Stimulated activated CD4-positive, alpha-beta T cell treated with anti-CD3 and anti-CD28 coated beads, Interleukin-1b, Interleukin-23, amount 100 ng/mL, for 4 hours (primary cell): ENCODE measurements around the gene LRRIQ1.
A peak's percentile ranks its signal among the peaks of the same experiment; 100 is the strongest.
"Not testable (repeated sequence)": the region's sequence is repeated elsewhere in the genome, so short reads cannot be mapped to it uniquely, and the experiment has no call there.

Source experiments
- DNase-seq, 2 donors: peaks; one replicate each; pipeline ENCODE4 v3.0.0-alpha.2; 2020; ENCODE audit warnings: low read depth in 2 of 2

Gene LRRIQ1, protein sequence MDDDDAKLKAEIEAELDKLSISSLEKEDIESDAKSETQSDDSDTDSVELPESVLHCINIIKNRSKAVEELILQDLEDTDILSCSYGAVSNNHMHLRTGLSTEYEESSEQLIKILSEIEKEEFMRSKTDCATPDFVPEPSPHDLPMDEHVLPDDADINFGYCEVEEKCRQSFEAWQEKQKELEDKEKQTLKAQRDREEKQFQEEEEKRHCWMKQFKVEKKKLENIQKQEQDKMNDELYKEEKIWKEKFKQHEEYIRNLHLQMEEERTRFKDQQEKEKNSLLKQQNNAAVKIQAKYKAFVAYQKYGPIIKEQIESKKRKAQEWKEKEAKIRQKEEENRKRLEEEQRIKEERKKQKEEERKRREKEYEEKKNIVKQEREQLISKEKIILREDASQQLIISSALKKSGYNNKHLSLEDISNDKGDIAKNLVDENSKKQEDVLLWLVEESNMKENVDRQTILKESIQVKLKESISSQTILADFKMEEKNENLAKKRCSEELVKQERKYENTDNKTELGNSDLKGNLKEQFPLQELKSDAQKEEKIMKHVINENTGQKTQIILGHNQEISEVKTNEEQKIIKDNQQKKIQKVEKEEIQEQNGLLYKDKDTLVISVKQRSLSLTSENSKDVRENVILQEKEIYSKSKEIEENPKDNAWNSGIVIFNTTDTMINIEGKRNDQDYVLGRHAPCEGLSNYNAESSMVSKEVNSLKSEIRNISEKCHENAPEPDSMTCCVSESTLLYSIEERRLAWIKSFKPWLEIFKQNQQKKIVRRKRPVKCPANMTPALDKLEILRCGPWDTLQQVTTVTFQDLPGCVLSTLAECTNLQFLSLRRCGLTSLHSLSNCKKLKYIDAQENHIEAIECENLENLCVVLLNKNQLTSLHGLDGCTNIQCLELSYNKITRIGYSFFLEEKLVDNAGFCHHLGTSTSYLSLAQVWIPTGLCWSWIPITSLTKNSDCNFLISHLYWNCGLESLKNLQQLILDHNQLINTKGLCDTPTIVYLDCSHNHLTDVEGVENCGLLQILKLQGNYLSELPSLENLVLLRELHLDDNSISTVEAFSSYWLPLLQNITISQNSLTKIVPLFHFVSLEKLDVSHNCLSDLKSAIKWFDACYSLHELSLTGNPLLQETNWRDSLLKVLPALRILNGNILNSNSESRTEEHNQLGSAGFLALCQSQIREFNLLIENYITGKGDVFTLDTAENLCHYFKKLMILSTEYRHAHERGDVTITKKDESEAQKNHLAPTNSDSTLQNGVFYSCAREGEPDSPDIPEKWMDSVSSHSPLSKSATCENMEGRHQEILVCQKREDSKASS (N-terminal part only)

DNA sequence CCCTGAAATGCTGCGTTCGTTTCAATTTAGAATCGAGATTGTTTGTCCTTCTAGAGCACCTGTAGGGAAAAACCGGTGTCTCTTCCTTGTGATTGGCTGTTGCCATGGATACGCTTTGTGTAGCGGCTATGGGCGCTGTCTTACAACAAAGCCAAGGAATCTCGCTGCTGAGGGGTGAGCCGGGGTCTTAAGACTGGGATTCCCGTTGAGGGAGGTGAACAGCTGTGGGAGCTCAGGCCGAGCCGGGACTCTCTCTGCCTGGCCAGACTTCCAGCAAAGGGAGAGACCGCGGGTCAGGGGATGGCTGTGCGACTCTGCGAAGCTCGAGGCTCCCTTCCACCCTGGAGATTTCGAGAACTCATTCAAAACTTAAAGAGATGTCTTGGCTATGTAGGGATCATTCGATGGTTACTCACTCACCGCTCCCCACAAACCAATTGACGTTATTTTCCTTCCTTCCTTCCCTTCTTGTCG lies at the start of gene LRRIQ1, which contains the start of gene TSPAN19:
LRRIQ1 (plus strand) TSS at position 118 of the 474 bp plus-strand sequence. CDS start 1,826 bp downstream, outside the sequence.
TSPAN19 (minus strand) TSS at position 44 of the 474 bp plus-strand sequence. CDS start 6,331 bp downstream, outside the sequence.
- DNase-seq = peak in 1 of 2 donors; percentile 1

DNA sequence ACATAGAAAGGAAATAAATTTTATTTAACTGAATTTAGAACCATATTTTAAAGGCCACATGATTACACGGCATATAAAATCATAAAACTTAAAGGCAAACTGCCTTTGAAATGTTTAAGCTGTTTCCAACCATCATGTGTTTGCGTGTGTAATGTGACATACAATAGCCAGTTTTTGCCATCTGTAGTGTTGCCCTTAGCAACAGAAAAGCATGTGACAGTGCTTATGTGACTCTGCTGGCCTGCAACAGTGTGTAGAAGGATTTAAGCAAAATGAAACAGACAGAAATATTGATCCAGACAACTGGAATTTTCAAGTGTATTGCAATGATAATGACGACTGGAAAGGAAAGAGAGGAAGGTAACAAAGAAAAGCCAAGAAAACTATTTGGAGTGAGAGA lies 49.6 kb upstream of the LRRIQ1 start:
- DNase-seq = no peak

DNA sequence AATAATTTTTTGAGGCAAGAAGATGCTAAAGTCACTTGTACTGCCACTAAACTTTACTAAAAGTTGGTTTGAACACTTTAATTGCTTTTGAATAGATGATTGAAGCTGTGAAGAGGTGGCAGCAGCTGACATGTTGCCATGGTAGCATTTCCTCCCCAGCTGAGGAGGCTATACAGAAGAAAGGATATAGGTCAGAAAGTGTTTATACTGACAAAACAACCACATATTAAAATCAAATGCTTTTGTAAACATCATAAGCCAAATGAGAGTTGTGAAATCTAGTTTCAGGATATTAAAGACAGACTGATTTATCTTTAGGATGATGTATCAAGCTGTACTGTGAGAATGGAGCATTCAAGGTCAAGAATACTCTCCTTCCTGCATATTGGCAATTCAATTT lies 41.7 kb upstream of the LRRIQ1 start:
- no peak for DNase-seq

DNA sequence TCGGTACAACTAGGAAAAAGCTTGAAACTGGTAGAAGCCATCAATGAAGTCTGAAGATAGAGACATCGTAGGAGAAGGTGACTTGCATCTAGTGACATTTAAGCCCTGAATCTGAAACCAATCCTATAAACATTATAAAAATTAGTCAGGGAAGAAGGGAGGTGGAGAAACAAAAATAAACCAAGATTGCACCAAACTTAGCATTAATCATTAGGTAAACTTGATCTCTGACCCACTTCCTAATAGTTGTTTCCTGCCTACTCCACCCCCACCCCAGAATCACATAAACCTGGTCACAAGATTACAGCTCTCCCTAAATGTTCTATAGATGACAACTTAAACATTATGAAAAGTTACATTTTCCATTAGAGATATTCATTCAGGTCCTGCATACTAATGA lies 40.5 kb upstream of the LRRIQ1 start:
- no peak for DNase-seq

DNA sequence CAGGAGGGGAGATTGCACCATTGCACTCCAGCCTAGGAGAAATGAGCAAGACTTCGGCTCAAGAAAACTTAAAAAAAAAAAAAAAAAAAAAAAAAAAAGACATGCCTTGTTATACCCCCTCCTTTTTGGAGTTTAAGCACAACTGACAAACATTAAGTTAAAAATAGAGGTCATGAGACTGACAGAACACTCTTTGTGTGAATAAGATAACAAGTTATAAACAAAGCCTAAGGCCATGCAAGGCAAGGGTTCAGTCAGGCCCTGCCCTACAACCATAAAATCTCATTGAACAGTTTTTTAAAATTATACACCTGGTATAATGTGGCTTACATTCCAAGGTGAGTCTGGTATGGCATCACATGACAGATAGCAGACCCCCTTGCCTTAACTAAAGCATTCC lies 39.4 kb upstream of the LRRIQ1 start:
- DNase-seq = no peak

DNA sequence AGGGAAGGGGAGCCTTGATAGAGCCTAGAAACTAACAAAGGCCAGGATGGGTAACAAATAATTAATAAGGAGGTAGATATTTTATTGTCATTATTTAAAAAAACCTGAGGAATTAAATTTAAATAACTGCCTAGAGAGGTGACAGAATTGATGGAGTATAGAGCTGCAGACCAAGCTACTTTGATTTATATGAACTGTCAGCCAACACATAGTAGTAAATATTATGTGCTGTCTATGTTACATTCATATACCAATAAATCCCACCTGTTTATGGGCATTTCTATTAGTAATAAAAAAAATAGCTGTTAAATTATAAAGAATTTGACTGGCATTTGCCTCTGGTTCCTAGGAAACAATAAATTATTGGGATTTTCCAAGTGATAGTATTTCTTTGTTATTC lies 37.8 kb upstream of the LRRIQ1 start:
- DNase-seq = no peak

DNA sequence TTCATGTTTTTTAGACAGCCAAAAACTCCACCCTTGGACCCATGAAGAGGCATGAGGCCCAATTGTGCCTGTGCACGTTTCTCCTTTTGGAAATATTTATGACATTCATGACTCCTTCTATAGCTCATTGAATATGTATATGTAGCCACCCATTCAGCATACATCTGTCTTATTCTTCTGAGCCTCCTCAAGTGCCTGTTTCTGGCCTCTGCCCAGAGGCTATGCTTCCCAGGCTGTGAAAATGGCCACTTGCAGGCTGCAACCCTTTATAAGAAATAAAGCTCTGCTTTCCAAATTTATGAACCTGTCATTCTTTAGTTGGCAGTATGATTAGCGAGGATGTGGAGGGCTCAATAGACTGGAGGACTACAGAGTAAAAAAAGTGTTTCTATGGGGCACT lies 35.4 kb upstream of the LRRIQ1 start:
- no peak for DNase-seq

DNA sequence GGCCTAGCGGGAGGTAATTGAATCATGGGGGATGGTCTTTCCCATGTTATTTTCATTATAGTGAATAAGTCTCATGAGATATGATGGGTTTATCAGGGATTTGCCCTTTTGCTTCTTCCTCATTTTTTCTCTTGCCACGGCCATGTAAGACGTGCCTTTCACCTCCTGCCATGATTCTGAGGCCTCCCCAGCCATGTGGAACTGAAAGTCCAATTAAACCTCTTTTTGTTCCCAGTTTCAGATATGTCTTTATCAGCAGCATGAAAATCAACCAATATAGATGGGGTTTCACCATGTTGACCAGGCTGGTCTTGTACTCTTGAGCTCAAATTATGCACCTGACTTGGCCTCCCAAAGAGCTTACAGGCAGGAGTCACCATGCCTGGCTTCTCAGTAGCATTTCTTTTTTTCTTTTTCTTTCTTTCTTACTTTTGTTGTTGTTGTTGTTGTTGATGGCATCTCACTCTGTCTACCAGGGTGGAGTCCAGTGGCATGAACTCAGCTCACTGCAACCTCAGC lies 33.3 kb upstream of the LRRIQ1 start:
- DNase-seq = no peak

DNA sequence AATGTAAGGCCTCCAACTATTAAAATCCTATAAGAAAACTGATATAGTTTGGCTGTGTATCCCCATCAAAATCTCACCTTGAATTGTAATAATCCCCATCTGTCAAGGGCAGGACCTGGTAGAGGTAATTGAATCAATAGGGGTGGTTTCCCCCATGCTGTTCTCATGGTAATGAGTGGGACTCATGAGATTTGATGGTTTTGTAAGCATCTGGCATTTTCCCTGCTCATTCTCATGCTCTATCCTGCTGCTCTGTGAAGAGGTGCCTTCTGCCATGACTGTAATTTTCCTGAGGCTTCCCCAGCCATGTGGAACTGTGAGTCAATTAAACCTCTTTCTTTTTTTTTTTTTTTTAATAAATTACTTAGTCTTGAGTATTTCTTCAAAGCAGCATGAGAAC lies 31.9 kb upstream of the LRRIQ1 start:
- no peak for DNase-seq

DNA sequence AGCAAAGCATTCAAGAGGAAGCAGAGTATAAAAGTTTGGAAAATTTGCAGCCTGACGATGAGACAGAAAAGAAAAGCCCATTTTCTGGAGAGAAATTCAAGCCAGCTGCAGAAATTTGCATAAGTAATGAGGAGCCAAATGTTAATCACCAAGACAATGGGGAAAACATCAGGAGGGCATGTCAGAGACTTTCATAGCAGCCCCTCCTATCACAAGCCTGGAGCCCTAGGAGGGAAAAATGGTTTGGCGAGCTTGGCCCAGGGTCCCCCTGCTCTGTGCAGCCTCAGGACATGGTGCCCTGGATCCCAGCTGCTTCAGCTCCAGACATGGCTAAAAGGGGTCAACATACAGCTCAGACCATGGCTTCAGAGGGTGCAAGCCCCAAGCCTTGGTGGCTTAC lies 31.1 kb upstream of the LRRIQ1 start:
- not testable (repeated sequence) for DNase-seq

DNA sequence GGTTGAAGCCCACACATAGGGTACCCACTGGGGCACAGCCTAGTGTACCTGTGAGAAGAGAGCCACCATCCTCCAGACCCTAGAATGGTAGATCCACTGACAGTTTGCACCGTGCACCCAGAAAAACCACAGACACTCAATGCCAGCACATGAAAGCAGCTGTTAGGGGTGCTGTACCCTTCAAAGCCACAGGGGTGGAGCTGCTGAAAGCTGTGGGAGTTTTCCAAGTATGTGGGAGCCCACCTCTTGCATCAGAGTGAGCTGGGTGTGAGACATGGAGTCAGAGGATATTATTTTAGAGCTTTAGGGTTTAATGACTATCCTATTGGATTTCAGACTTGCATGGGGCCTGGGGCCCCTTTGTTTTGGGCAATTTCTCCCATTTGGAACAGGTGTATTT lies 30.5 kb upstream of the LRRIQ1 start:
- DNase-seq = no peak

DNA sequence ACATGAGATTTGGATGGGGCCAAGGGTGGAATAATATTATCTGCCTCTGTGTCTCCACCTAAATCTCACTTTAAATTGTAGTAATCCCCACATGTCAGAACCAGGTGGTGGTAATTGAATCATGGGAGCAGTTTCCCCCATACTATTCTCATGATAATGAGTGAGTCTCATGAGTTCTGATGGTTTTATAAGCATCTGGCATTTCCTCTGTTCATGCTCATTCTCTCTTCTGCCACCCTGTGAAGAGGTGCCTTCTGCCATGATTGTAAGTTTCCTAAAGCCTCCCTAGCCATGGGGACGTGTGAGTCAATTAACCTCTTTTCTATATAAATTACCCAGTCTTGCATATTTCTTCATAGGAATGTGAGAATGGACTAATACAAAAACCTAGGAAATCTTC lies 29.9 kb upstream of the LRRIQ1 start:
- no peak for DNase-seq

DNA sequence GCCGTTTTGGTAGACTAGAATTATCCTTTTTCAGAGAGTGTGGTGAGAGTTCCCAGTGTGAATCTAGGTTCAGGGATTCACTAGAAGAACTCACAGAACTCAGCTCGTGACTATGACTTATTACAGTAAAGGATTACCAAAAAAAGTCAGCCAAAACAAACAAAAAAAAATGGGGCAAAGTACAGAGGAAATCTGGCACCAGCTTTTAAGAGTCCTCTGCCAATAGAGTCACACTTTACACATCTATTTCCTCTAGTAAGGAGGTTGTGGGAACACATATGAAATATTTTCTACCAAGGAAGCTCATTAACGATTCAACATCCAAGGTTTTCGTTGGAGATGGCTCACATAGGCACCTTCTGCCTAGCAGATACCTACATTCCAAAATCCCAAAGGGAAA lies 28.3 kb upstream of the LRRIQ1 start:
- DNase-seq = no peak

DNA sequence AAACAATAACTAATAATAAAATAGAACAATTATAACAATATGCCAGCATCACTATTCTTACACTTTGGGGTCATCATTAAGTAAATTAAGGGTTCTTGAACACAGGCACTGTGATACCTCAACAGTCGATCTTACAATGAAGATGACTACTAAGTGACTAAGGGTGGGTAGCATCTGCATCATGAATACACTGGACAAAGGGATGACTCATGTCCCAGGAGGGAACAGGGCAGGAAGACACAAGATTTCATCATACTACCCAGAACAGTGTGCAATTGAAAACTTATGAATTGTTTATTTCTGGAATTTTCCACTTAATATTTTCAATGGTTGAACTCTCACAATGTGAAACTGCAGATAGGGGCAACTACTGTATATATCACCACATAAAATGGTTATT lies 19.7 kb upstream of the LRRIQ1 start:
- DNase-seq = no peak

DNA sequence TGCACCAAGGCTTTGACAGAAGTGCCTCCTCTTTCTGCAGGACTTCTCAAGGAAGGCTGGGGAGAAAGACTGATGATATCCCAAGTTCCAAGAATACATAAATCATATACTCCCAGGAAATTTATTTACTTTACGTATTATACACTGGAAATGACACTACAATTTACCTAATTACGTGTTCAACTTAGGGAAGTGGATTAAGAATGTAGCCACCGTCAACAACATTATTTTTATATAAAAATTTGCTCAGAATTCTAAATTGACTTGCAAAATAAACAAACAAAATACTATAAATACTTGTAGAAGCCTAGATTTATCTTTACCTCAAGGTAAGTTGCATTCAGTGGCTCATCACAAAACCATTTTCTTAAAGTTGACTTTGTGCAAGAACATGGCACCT lies 19.0 kb upstream of the LRRIQ1 start:
- DNase-seq = no peak

DNA sequence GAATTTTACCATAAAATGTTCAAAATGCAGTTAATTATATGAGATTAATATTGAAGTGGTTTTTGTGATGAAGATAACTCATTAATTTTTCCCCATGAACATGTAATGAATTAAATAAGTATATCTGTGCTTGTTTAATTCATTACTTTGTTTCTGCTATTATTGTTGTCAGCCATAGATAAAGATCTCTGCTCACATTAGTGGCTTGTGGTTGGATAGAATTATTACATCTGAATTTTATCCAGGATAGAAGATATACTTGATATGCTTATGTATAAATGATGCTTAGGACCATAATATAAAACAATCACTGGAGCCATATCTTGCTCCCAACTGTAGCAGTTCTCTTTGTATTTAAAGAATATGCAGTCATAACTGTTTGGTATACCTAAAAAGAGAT lies 18.5 kb upstream of the LRRIQ1 start:
- no peak for DNase-seq

DNA sequence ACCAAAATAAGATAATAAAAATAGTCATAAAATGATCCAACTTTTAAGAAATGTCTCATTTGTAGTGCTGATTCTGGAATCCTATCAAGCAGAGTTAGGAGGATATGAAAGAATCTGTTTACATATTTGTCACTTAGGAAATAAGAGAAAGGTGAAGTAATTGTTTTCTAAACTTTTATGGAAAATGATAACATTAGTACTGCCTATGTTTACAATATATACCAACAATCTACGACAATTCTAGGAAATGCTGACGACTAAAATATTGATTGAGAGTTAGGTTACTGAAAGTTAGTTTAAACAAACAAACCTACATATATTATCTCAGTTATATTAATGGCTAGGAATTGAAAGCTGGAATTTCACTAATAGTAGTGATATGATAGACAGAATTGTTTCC lies 18.1 kb upstream of the LRRIQ1 start:
- DNase-seq = no peak

DNA sequence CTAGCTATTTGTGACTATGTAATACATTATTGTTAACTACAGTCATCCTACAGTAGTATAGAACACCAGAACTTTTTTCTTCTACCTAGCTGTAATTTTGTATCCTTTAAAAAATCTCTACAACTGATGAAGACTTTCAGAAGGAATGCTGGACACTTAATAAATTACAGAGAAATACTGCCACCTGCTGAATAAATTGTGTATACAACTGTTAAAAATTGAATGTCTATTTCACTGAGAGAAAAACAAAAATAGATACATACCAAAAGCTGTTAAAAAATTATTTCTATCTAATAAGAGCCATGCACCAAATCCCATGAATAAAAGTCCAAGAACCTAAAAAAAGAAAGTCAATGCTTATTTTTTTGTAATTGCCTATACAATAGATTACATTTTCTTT lies 6.7 kb upstream of the LRRIQ1 start:
- DNase-seq = no peak

DNA sequence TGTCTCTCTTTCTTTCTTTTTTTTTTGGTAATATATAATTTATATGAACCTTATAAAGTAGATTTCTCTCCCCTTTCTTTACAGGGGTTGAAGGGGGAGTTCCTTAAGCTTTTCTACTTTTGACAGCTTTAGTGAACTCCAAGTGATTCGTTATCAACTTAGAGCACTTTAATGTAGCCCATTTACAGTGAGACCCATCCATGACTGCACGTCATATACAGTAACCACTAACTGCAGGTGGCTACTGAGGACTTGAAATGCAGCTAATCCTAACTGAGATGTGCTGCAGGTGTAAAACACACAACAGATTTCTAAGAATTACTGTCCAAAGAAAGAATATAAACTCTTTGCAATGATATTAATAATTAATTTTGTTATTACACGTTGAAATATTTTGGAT lies 582 bp downstream of the LRRIQ1 start:
- no peak for DNase-seq

DNA sequence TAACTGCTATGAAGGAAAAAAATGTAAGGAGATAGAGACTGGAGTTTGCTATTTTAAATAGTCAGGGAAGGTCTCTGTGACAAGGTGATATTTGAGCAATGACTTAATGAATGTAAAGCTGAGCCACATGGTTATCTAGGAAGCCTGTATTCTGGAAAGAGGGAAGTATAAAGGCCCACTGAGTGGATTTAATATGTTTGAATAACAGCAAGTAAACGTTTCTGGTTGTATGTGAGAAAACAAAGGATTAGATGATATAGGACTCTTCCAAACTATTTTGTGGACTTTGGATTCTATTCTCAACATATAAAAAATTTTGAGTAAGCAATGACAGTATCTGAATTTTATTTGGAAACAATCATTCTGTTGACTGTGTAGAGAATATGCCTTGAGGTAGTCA lies 5.2 kb downstream of the LRRIQ1 start:
- DNase-seq = no peak

DNA sequence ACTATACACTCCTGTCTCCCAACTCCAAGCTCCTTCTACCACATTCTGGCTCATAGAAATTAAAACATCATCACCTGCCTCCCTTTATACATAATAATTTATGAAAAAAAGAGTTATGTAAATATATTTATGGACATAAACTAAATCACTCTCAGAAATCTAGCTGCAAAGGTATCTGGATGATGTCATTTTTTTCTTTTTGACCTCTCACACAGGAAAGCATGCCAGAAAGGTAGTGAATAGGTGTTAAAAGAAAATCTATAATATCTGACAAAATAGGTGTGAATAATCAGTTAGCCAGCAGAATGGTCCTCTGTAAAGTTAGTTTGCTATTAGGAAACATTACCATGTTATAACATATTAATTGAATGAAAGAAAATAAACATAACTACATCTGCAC lies 7.7 kb downstream of the LRRIQ1 start:
- DNase-seq = no peak
